GM18870 (cell line): ENCODE measurements around the gene PTPRK.

Source experiments
- ATAC-seq: cut with Tn5 transposase; IDR thresholded peaks from one replicate; pipeline ENCODE4 v1.9.1; 2021; ENCODE audit warnings: moderate library complexity; ENCODE audit not compliant: unreplicated experiment

Gene PTPRK

DNA sequence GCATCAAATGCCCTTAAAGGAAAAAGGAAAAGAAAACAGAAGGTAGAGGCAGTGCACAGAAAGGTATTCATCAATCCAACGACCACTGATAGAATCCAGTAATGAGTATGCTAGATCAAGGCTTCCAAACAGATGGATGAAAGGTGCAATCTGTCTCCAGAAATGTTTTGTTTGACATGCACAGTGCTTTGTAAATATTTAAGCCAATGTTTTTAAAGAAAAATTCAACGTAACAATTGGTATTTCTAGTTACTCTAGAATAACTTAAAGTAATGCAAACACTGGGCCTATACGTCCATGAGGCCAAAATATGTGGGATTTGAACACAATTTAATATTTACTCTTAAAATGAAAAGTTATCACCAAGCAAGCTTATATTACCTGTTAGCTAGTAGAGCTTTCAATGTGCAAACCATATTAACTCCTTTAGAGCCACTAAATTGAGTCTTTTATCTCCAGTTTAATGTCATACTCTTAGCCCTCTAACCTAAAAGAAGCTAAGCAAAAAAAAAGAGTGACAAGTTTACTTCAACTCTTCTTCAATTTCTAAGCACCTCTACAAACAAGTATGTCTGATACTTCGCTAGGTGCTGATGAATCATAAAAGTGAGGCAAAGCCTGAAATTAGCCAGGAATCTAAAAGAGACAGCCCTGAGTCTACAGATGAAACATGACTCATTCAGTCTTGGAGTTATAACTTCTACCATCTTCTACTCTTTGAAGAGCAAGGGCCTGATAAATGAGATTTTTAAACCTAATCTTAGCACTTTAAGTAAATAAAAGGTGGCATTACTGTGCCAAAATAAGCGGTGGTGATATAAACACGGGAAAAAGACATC lies 169.8 kb downstream of the PTPRK start:
- ATAC-seq = no peak

DNA sequence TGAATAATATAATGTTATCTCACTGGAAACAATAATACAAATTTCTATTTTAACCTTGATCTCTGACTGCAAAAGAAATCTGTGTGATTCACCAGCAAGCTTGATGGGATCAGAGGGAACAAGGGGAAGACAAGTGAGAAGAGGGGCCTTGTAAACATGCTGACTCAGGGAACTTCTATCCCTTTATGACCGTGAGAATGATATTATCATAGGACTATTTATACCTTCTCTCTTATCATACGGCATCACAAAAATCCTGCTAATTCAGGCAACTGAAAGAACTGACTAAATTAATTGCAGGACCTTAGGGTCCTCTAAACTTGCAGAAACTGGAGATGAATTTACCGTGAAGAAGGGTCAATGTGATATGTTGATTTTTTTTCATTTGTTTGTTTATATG lies 173.3 kb downstream of the PTPRK start:
- no peak for ATAC-seq

DNA sequence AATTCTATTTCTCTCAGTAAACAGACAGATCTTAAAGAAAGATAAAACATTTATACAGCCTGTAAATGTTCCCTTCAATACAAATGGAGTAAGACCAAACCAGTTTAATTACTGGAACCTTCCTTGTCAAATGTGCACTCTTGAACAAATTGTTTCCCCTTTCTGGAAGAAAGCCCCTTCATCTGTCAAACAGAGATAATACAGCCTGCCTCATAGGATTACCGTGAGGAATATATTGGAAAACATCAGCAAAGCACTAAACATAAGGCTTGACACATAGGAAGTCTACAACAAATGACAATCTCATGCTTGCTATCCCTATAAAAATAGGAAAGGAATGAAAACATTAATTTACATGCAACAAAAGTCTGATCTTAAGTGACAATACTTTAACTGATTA lies 173.8 kb downstream of the PTPRK start:
- ATAC-seq = no peak

DNA sequence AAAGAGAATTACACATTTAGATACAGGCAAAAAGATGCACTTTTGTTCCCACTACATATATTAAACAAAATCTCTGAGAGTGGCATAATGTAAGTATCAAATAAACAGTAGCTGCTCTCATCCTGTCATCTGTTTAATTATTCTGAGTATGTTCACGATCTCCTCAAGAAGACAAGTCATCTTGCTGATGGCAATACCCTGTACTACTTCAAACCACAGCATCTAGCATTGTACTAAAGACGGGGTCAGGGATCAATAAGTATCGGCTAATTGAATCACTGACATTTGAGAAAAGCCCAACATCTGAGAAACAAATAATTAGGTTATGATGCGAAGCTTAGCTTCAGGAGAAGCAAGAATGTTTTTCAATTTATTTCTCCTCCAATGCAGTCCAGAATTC lies 175.1 kb downstream of the PTPRK start:
- no peak for ATAC-seq

DNA sequence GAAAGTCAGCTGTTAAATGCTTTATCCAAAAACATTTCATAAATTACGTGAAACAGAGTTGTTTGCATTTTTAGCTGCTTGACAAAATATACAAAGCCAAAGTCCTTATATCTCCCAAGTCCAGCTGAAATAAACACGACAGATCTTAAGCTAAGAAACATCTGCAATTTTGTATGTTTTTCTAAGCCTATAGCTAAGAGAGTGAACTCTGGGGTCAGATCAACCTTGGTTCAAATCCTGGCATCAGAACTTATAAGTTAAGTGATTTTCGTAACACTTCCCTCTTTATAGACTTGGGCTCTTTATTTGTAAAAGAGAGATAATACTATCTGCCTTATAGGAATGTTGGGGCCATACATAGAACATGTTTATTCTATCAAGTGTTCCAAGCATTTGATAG lies 176.7 kb downstream of the PTPRK start:
- ATAC-seq = no peak

DNA sequence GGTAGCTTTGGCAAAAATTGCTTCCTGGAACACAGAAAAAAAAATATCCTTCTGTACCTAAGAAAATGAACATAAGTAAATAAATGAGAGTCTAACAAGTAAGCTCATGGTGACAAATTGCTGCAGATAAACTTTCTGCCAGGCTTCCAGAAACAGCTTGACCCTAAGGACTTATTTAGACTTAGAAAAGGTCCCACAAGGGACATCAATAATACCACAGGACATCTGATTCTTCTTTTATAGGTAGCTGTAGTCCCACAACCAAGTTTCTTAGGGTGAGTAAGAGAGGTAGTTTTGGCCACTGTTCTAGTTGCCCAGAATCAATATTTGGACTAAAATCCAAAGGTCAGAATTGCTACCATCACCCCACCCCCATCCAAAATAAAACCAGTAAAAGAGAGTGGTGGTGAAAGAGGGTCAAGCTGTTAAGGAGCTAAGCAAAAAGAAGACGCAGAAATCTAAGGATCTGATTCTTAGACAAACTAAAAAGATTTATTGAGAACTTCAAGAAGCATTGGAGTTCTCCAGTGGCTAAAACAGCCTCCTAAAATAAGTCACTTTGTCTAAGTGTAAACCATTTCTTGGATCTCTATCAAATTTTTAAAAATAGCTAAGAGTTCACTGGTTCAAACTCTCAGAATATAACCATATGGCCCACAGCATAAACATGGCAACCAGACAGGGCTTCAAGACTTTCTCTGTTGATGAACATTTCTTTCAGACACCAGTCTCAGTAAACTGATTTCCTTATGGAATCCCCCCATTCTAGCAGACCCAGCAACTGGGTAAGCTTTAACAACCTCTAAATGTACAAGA lies 180.6 kb downstream of the PTPRK start:
- no peak for ATAC-seq

DNA sequence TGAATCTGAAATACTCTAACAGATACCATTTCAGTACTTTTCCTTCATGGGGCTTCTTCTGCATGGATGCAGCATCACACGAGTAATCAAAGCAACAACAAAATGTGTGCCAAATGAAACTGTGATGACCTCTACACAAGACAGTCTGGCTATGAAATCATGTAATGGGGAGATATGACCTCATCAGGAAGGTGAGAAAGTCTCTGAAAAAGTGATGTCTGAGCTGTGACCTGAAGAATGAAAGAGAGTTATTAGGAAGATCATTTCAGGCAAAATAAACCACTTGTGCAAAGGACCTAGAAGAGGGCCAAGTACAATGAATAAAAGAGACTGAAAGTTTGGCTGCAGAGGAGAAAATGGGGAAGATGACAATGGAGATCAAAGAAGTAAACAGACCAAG lies 182.8 kb downstream of the PTPRK start:
- ATAC-seq = no peak

DNA sequence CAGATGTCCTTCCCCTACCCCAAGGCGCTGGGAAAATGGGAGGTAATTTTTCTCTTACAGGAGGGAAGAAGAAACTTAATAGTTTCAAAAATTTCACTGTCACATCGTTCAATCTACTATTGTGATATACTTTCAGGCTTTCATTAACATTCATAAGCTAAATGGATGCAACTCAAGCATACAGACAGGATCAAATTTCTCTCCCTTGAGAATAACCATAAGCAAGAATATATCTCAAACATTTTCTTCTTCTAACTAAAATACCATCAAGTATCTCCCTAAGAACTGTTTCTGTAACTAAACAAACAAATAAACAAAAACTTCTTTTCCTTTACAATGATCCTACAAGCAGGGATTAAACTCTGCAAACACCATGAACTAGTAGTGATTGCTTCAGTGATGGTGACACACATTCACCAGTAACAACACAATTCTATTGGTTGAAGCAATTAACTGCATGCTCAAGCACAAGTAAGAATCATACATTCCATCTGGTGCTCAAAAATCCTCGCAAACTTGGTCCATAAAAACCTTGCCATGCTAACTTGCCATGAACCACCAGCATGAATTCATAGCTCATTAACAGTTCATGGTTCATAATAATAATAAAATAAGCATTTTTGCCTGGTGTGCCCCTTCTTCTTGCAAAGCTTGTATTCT lies 183.8 kb downstream of the PTPRK start:
- no peak for ATAC-seq

DNA sequence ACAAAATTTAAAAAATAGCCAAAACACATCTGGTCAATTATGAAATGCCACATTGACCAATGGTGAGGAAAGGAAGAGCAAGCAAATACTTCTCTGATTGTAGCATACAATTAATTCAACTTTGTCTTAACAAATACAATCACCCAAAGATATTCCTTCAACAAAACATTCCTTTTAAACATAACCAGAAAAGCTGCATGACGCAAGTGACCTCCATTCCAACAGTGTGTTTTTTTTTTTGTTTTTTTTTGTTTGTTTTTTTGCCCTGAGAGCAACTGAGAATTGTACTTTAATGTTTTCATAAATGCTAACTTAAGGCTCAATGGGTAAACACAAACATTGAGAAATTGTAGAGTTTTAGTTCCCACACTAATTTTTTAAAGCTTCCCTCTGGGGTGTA lies 184.4 kb downstream of the PTPRK start:
- ATAC-seq = no peak

DNA sequence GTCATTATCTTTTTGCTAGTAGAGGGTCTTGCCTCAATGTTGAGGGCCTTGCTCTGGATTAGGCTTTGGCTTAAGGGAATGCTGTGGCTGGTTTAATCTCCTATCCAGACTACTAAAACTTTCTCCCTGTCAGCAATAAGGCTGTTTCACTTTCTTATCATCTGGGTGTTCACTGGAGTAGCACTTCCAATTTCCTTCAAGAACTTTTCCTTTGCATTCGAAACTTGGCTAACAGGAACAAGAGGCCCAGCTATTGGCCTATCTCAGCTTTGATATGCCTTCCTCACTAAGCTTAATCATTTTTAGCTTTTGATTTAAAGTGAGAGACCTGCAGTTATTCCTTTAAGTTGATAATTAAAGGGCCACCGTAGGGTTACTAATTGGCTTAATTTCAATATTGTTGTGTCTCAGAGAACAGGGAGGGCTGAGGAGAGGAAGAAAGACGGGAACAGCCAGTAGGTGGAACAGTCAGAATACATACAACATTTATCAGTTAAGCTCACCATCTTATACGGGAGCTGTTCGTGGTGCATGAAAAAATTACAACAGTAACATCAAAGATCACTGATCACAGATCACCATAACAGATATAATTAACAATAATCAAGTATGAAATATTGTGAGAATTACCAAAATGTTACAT lies 186.7 kb downstream of the PTPRK start:
- no peak for ATAC-seq

DNA sequence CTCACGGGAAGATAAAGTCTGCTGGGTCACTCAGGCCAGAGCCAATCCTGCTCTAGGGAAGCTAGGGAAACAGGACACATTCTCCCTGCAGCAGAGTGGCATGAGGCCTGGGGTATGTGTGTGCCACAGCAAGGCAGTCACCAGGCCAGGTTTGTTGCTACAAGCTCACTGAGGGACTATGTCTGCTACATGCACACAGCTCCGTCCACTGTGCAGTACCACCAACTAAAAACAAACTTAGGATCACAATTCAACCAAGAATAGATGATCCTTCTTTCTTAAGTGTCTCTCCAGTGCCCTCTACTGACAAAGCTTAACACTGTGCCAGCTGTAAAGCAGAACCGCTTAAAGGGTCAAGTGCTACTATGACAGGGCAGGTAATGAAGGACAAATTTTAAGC lies 192.5 kb downstream of the PTPRK start:
- peak; percentile 83 for ATAC-seq

DNA sequence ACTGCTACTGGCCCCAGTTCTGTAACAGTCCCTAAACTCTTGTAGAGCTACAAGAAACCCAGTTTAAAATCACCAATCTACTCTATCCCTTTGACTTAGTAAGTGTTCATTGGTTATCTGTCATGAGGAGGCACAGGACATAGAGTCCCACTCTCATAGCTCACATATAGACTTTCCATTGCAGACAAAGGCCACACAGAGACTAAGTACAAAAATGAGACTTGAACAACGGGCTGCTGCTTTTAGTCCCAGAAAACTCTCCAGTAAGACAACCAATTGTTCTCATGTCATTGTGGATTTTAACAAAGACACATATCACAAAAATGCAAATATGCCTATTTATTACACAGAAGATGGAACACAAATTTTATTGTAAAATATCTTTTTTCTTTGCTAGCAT lies 197.4 kb downstream of the PTPRK start:
- ATAC-seq = no peak

DNA sequence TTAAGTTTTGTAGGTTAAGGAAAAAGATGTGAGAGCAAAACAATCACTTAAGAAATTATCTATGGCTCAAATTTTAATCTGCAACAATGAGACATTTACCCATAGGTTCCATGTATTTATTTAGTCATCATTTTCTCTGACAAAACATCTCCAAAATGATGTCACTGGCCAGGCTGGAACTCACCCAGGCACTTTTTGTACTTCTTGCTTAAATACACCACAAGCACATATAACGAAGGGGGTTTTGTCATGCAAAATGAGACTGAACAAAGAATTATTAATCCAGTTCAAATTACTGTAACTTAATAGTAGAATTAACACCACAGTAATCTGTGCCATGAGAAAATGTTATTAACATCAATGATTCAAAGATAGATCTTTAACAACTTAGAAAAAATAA lies 200.5 kb downstream of the PTPRK start:
- no peak for ATAC-seq

DNA sequence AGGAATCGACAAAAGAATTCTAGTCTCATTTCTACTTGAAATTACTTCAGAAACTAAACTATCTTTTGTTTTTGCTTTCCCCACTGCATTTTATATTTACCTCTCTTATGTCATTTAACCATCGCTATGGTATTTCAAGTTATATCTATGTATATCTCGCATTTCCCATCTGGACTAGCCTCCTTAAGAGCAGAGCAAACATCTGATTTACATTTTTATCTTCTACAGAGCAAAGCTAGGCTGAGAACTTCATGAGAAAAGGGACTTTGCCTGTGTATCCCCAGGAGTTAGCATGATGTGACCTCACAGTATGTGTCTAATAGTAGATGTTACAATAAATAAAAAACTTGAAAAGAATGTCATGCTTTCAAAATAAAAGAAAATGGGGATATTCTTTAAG lies 201.2 kb downstream of the PTPRK start:
- no peak for ATAC-seq

DNA sequence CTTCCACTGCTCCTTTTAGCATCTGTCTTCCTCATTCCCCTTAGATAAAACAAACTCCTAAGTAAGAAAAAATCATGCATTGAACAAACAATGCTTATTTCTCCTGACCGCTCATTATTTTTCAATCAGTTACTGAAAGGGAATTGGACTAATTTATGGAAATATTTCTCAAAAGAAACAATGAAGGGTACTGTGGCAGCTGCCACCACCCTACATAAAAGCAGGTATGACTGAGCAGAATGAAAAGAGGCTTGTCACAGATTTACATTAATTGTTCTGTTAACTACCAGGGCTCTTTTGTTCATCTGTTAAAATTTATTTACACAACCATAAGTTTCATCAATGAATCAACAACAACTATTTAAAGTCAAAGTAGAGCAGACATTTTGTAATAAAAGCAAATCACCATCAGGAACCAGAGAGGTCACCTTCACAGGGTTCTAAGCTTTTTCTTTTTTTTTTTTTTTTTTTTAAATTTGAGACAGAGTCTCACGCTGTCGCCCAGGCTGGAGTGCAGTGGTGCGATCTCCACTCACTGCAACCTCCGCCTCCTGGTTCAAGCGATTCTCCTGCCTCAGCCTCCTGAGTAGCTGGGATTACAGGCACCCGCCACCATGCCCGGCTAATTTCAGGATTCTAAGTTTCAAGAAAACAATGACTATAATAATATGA lies 204.0 kb downstream of the PTPRK start:
- no peak for ATAC-seq

DNA sequence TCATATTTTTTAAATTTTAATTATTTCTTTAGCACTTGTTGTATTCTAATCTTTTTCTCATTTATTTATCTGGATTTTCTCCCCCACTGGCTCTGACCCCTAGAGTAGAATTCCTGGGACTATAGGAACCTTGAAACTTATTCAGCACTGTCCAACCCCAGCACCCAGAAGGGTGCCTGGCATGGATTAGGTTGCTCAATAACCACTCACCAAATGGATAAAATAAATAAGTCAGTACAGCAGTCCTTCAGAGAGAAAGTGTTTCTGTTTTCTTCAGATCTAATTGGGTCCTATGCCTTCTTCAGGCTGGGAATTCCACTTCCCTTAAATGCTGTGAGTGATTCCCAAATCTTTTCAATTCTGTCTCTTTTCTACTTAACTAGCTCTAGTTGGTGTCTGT lies 206.2 kb downstream of the PTPRK start:
- ATAC-seq = no peak

DNA sequence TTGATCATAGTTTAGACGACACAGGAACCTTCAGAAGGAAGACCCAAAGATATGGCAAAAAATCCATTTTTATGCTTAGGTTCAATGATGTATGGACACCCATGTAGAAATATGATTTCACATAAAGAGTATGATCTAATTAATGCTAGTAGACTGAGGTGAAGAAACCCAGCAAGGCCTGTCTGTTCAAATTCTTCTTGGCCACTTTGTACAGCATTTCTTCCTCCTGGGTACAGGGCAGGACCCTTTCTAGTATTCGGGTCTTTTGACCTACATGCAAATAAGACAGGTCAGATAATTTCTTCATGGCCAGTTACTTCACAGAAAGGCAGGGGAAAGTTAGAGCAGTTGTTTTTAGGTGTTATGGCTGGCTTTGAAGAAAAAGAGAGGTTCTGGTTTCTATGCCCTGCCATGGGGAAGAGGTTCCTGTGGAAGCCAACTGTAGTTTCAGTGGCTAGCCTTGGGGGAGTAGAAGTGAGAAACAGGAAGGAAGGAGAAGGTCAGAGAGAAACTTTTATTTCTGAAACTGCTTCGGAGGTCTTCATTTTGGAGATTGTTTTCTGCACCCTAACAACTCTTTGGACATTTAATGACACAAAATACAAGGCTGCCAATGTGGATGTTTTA lies 208.3 kb downstream of the PTPRK start:
- peak; percentile 62 for ATAC-seq

DNA sequence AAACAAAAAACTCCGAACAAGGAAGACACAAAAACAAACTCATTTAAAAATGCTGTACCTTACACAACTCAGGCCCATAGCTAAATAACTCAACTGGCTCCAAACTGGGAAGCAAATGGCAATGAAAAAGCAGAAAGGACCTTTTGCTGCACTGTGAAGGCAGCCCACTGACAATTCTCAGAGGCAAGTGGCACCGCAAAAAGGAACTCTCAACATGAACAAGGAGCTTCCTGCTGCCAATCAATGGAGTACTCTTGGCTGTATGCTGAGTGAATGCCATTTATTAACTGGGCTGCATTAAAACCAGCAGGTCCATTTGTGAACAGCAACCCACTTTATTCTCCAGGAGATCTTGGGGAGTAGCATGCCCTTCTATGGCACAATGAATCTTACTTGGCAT lies 209.9 kb downstream of the PTPRK start:
- no peak for ATAC-seq

DNA sequence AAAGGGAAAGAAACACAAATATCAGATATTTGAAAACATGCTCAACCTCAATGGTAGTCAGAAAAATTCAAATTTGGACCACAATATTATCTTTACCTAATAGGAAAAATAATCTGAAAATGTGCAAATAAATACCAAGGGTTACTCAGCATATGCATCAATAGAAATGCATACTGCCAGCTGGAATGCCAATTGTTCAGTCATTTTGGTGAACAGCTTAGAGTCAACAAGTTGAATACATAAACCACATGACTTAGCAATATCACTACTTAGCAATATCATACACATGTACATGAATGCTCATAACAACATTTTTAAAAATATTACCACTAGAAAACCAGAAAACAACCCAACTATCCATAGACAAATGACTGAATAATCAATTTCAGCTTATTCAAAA lies 212.7 kb downstream of the PTPRK start:
- no peak for ATAC-seq

DNA sequence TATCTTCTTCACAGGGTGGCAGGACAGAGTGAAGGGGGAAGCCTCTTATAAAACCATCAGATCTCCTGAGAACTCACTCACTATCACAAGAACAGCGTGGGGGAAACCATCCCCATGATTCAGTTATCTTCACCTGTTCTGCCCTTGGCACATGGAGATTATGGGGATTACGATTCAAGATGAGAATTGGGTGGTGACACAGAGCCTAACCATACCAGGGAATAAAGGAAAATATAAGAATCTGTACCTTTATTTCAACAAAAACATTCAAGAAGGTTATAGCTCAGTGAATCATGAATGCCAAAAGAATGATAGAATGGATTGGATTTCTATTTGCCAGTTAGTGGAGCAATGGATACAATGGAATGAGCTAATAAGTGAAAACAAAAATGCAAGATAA lies 214.4 kb downstream of the PTPRK start:
- ATAC-seq = no peak
